Natural killer cell (primary cell): Measurements from ENCODE around the gene TMEM39A. TPM values are rescaled to one million over a fixed set of nuclear protein-coding genes. Genes with fewer than 3 reads are reported as not detected.
A peak's percentile ranks its signal among the peaks of the same experiment; 100 is the strongest.

Source experiments
- ATAC-seq, 3 donors: fragments of 150-1000 bp in 2 of 3; fragments of 200-7000 bp in 1 of 3; cut with Tn5 transposase; 1 replicate in 1 of 3; 2 replicates in 2 of 3; pipeline ENCODE4 v1.10.0; 2021; ENCODE audit warnings: mild to moderate bottlenecking in 2 of 3, moderate library complexity in 2 of 3
- DNase-seq, 2 donors: peaks; one replicate each; pipeline versions ENCODE4 v3.0.0 to v3.0.0-alpha.2; 2013 to 2021; ENCODE audit warnings: mixed read lengths in 1 of 2
- H3K27ac ChIP-seq: one replicate; pipeline ENCODE4 v1.5.1; 2013; ENCODE audit warnings: mild to moderate bottlenecking, low read length
- H3K27me3 ChIP-seq: one replicate; pipeline ENCODE4 v1.6.1; 2013; ENCODE audit warnings: low read length; ENCODE audit not compliant: control insufficient read depth, insufficient read depth
- H3K36me3 ChIP-seq: one replicate; pipeline ENCODE4 v1.6.1; 2013; ENCODE audit warnings: low read length; ENCODE audit not compliant: control insufficient read depth, insufficient read depth
- H3K4me1 ChIP-seq: one replicate; pipeline ENCODE4 v1.6.1; 2013; ENCODE audit warnings: low read length; ENCODE audit not compliant: control insufficient read depth, insufficient read depth
- H3K4me3 ChIP-seq: one replicate; pipeline ENCODE4 v1.5.1; 2013; ENCODE audit warnings: low read length
- H3K9me3 ChIP-seq: one replicate; pipeline ENCODE4 v1.6.1; 2013; ENCODE audit warnings: low read length; ENCODE audit not compliant: control insufficient read depth, insufficient read depth
- H3K27ac Mint-ChIP-seq, 2 donors: one replicate each; pipeline ENCODE4 v1.8.0; 2022; ENCODE audit warnings: mild to moderate bottlenecking in 2 of 2, mixed read lengths in 2 of 2, moderate library complexity in 1 of 2
- H3K27me3 Mint-ChIP-seq, 2 donors: one replicate each; pipeline ENCODE4 v1.8.0; 2022; ENCODE audit warnings: low read depth in 2 of 2, mixed read lengths in 2 of 2
- H3K36me3 Mint-ChIP-seq: one replicate; pipeline ENCODE4 v1.8.0; 2022; ENCODE audit warnings: mixed read lengths
- H3K4me1 Mint-ChIP-seq, 2 donors: one replicate each; pipeline ENCODE4 v1.8.0; 2022; ENCODE audit warnings: mixed read lengths in 2 of 2
- H3K4me3 Mint-ChIP-seq: one replicate; pipeline ENCODE4 v1.8.0; 2022; ENCODE audit warnings: mild to moderate bottlenecking, moderate library complexity, mixed read lengths
- H3K9me3 Mint-ChIP-seq, 2 donors: one replicate each; pipeline ENCODE4 v1.8.0; 2022; ENCODE audit warnings: mixed read lengths in 2 of 2
- WGBS: methylation state at CpG from one replicate; pipeline ENCODE4 v1.1.7; 2013; ENCODE audit warnings: missing lambda C conversion rate; ENCODE audit not compliant: insufficient coverage; 5-methylcytosine and 5-hydroxymethylcytosine counted together
- intact Hi-C: fragments of 100-400 bp; cut with micrococcal nuclease; formaldehyde crosslinking; loops from one replicate; pipeline ENCODE4 v1.14.2; 2022
- total RNA-seq, 4 donors: library from RNA; stranded (reverse); fragments of 120-200 nt in 1 of 4; gene quantifications; one replicate each; pipeline versions ENCODE4 v1.2.3 to v1.2.4, GENCODE V29; 2013 to 2022
- TF ChIP-seq, protein P1 (sequence below): fragments of 200-600 bp; IDR thresholded peaks from one replicate; pipeline ENCODE4 v1.8.0; 2022; ENCODE audit warnings: antibody characterized with exemption

The TMEM39A gene
- total RNA-seq, 3 donors from 2014 or later (not counting 1 experiment from before 2014, with no cell fraction given) = 64.2 to 76.5 (median 64.7) TPM

DNA sequence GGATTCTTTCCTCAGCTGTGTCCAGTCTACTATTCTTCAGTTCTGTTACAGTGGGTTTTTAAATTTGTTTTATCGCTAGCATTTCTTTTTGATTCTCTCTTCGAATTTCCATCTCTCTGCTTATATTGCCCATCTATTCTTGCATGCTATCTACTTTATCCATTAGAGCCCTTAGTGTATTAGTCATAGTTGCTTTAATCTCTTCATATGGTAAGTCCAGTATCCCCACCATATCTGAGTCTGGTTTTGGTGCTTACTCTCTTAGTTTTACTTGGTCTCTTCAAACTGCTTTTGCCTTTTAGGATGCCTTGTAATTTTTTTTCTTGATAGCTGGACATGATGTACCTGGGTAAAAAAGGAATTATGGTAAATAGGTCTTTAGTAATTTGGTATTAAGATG is 44.0 kb upstream of the TMEM39A start:
- peaks cover 22 to 29% of the 10 kb centered on the region in 2 donors for H3K4me1 Mint-ChIP-seq
- peak overlapping the region; percentile 56 for H3K4me3 Mint-ChIP-seq
- no peak for ATAC-seq
- H3K27me3 ChIP-seq = no peaks in the 10 kb centered on the region
- no CpG with 5 or more reads among the region's 2 CpGs for WGBS
- TF ChIP-seq, protein P1, sequence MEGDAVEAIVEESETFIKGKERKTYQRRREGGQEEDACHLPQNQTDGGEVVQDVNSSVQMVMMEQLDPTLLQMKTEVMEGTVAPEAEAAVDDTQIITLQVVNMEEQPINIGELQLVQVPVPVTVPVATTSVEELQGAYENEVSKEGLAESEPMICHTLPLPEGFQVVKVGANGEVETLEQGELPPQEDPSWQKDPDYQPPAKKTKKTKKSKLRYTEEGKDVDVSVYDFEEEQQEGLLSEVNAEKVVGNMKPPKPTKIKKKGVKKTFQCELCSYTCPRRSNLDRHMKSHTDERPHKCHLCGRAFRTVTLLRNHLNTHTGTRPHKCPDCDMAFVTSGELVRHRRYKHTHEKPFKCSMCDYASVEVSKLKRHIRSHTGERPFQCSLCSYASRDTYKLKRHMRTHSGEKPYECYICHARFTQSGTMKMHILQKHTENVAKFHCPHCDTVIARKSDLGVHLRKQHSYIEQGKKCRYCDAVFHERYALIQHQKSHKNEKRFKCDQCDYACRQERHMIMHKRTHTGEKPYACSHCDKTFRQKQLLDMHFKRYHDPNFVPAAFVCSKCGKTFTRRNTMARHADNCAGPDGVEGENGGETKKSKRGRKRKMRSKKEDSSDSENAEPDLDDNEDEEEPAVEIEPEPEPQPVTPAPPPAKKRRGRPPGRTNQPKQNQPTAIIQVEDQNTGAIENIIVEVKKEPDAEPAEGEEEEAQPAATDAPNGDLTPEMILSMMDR = no peak
- no peaks in the 10 kb centered on the region for H3K9me3 Mint-ChIP-seq
- intact Hi-C loops = no loop called here
- H3K9me3 ChIP-seq = no peaks in the 10 kb centered on the region
- peaks cover 9% of the 10 kb centered on the region for H3K4me1 ChIP-seq
- H3K27ac Mint-ChIP-seq = peak overlapping the region; percentile 36 to 83
- H3K36me3 Mint-ChIP-seq = no peaks in the 10 kb centered on the region
- peak overlapping the region; percentile 10 for H3K27ac ChIP-seq
- peaks cover 40% of the 10 kb centered on the region for H3K36me3 ChIP-seq
- no peaks in the 10 kb centered on the region for H3K27me3 Mint-ChIP-seq
- no peak overlapping the region for H3K4me3 ChIP-seq
- DNase-seq = no peak

DNA sequence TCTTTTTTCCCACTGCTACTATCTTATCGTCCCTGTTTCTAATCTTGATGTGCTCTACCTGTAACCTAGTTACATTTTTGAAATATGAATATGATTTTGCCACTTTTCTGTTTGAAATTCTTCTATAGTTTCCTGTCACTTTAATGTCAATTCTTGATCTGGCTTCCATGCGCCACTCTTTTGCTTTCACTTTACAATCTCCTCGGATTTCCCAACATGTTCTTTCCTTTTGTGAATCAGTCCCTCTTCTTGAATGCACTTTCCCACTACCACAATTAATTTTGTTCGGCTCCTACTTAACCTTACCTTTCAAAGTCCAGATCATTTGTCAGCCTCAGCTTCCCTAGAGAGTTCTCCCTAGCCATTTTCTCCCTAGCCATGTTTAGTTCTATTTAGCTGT is 43.2 kb upstream of the TMEM39A start:
- H3K9me3 ChIP-seq = no peaks in the 10 kb centered on the region
- H3K36me3 Mint-ChIP-seq = no peaks in the 10 kb centered on the region
- H3K4me3 Mint-ChIP-seq = peak overlapping the region; percentile 56
- no peak overlapping the region for H3K27ac ChIP-seq
- H3K4me3 ChIP-seq = no peak overlapping the region
- intact Hi-C loops = no loop called here
- DNase-seq (no peak), ATAC-seq (no peak)
- no peaks in the 10 kb centered on the region for H3K27me3 Mint-ChIP-seq
- H3K9me3 Mint-ChIP-seq = no peaks in the 10 kb centered on the region
- H3K4me1 ChIP-seq = peaks cover 9% of the 10 kb centered on the region
- H3K27me3 ChIP-seq = no peaks in the 10 kb centered on the region
- H3K4me1 Mint-ChIP-seq = peaks cover 22 to 29% of the 10 kb centered on the region in 2 donors
- TF ChIP-seq, protein P1 = no peak
- peak overlapping the region; percentile 36 to 83 for H3K27ac Mint-ChIP-seq
- peaks cover 39% of the 10 kb centered on the region for H3K36me3 ChIP-seq
- 40% methylated on average over 4 of the region's 4 CpGs for WGBS

DNA sequence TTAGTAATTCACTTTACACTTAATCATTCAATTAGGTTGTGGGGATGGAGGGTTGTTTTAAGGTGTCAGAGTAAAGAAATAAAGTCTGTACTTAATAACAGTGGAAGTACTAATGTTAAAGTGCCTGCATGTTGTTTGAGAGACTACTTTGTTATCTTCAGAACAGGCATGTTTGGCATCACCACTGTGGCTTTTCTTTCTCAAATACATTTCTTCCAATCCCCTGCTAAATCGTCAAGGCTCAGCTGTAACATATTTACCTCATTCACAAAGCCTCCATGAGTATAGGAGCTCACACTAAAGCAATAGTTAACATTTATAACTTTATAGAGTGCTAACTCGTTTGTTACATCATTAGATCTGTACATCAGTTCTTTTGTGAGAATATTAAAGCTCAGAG is 37.5 kb upstream of the TMEM39A start:
- H3K27me3 ChIP-seq = no peaks in the 10 kb centered on the region

More for the DNA sequence above, 37.5 kb upstream of the TMEM39A start:
- H3K36me3 Mint-ChIP-seq = no peaks in the 10 kb centered on the region
- H3K27me3 Mint-ChIP-seq = no peaks in the 10 kb centered on the region
- 67% methylated on average over 1 of the region's 2 CpGs for WGBS
- no peak overlapping the region for H3K27ac ChIP-seq
- H3K4me1 Mint-ChIP-seq = peaks cover 31 to 36% of the 10 kb centered on the region in 2 donors
- no peaks in the 10 kb centered on the region for H3K9me3 ChIP-seq
- H3K27ac Mint-ChIP-seq = peak overlapping the region; percentile 16 to 44
- no peak overlapping the region for H3K4me3 ChIP-seq
- H3K4me1 ChIP-seq = peaks cover 18% of the 10 kb centered on the region
- intact Hi-C loops = no loop called here
- H3K4me3 Mint-ChIP-seq = no peak overlapping the region
- DNase-seq (no peak), ATAC-seq (no peak)
- H3K36me3 ChIP-seq = peaks cover 19% of the 10 kb centered on the region
- H3K9me3 Mint-ChIP-seq = no peaks in the 10 kb centered on the region
- TF ChIP-seq, protein P1 = no peak
